Ovary (tissue), 3 donors: ENCODE measurements around the gene KXD1.

ENCODE experiments used
- EP300 ChIP-seq: sonication (generic); formaldehyde crosslinking; IDR thresholded peaks from one replicate; pipeline ENCODE4 v1.6.1; 2017; ENCODE audit warnings: antibody characterized with exemption
- POLR2A ChIP-seq: fragments of 450-650 bp; IDR thresholded peaks from one replicate; pipeline ENCODE4 v1.6.1; 2017; ENCODE audit warnings: antibody characterized with exemption, mild to moderate bottlenecking, moderate library complexity
- TF ChIP-seq, protein P1 (sequence below), 3 donors: fragments of 450-650 bp in 2 of 3; fragments of 200-600 bp in 1 of 3; IDR thresholded peaks; one replicate each; pipeline versions ENCODE4 v1.5.1 to v1.8.0; 2016 to 2022; ENCODE audit warnings: antibody characterized with exemption in 3 of 3, mild to moderate bottlenecking in 1 of 3
- donor health status: DM: no; HTN: no; CAD: no.

DNA sequence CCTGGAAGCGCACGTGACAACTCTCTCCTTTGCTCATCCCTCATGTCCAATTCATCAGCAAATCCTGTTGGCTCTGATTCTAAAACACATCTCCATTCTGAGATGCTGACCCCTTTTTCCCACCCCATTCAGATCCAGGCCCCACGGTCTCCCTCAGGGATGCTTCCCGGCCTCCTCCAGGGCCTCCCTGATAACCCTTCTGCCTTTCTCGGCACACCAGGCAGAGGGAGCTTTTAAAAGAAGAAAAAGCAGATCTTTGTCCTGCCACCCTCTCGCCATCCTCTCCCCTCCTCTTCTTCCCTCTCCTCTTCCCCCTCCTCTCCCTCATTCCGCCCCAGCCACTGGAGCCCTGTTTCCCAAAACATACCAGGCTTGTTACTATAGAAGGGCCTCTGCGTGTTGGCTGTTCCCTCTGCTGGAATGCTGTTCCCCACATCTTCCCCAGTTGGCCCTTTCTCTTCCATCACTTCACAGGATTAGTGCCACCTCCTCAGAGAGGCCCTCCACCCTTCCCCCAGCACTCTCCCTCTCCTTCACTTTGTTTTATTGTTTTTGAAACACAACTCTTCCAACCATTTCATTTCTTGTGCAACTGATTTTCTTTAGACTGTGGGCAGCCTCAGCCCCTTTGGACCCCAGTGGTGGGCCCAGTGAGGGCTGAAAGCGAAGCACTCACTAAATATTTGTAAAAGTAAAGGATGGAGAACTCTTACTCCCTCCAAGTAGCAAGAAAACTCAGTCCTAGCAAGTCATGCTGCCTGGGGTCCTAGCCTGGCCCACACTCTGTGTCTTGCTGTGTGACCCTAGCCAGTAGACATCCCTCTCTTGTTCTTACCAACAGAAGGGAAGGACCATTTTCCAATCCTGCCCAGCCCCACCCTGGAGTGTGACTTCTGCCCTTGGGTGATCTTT lies 51.4 kb downstream of the KXD1 start:
- TF ChIP-seq, protein P1, sequence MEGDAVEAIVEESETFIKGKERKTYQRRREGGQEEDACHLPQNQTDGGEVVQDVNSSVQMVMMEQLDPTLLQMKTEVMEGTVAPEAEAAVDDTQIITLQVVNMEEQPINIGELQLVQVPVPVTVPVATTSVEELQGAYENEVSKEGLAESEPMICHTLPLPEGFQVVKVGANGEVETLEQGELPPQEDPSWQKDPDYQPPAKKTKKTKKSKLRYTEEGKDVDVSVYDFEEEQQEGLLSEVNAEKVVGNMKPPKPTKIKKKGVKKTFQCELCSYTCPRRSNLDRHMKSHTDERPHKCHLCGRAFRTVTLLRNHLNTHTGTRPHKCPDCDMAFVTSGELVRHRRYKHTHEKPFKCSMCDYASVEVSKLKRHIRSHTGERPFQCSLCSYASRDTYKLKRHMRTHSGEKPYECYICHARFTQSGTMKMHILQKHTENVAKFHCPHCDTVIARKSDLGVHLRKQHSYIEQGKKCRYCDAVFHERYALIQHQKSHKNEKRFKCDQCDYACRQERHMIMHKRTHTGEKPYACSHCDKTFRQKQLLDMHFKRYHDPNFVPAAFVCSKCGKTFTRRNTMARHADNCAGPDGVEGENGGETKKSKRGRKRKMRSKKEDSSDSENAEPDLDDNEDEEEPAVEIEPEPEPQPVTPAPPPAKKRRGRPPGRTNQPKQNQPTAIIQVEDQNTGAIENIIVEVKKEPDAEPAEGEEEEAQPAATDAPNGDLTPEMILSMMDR (IDR thresholded peaks at IDR 0.05) = no peak
- no peak for TF ChIP-seq POLR2A
- TF ChIP-seq EP300 = no peak
